ENCODE data around the gene EPB41L2.

The EPB41L2 gene

DNA sequence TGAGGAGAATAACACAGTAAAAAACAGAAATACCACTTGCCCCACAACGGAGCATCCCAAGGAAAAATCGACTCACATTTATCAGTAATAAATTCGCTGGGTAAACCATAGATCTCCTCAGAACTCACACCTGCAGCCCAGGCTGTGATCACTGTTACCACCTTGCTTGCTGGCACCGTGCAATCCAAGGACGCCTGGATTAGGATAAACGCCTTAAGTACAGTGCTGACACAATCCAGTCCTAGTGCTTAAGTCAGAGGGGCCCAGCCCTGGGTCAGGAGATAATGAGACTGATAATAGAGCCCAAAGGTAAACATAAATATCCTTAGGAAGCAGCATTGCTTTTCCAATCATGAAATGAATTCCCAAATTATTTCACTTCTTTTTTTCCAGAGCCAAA, 62.5 kb downstream of the EPB41L2 start:
- no peaks in the 10 kb centered on the region for H3K27me3 ChIP-seq (ENCODE audit: low read depth, low read length)
- H3K79me2 ChIP-seq (ENCODE audit: low read length) = no peaks in the 10 kb centered on the region
- no peak for TF ChIP-seq EZH2phosphoT487 (IDR thresholded peaks at IDR 0.05; ENCODE audit: low read depth)
- TF ChIP-seq, protein P1, sequence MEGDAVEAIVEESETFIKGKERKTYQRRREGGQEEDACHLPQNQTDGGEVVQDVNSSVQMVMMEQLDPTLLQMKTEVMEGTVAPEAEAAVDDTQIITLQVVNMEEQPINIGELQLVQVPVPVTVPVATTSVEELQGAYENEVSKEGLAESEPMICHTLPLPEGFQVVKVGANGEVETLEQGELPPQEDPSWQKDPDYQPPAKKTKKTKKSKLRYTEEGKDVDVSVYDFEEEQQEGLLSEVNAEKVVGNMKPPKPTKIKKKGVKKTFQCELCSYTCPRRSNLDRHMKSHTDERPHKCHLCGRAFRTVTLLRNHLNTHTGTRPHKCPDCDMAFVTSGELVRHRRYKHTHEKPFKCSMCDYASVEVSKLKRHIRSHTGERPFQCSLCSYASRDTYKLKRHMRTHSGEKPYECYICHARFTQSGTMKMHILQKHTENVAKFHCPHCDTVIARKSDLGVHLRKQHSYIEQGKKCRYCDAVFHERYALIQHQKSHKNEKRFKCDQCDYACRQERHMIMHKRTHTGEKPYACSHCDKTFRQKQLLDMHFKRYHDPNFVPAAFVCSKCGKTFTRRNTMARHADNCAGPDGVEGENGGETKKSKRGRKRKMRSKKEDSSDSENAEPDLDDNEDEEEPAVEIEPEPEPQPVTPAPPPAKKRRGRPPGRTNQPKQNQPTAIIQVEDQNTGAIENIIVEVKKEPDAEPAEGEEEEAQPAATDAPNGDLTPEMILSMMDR (IDR thresholded peaks at IDR 0.05; ENCODE audit: low read depth, low read length) = no peak
- H3K4me1 ChIP-seq (ENCODE audit: low read length) = no peaks in the 10 kb centered on the region
- no peaks in the 10 kb centered on the region for H3K36me3 ChIP-seq (replicated peaks; ENCODE audit: low read depth, low read length)
- no peak overlapping the region for H2AFZ ChIP-seq (ENCODE audit: low read depth, low read length)
- H4K20me1 ChIP-seq (ENCODE audit: insufficient read depth, low read length) = no peaks in the 10 kb centered on the region
- no peaks in the 10 kb centered on the region for H3K9me3 ChIP-seq (ENCODE audit: insufficient read depth, low read length)
- no peak overlapping the region for H3K27ac ChIP-seq (ENCODE audit: low read length)
- no peak overlapping the region for H3K9ac ChIP-seq (ENCODE audit: low read length)
- no peak overlapping the region for H3K4me2 ChIP-seq (ENCODE audit: low read length)
- H3K4me3 ChIP-seq (ENCODE audit: low read length) = no peak overlapping the region

DNA sequence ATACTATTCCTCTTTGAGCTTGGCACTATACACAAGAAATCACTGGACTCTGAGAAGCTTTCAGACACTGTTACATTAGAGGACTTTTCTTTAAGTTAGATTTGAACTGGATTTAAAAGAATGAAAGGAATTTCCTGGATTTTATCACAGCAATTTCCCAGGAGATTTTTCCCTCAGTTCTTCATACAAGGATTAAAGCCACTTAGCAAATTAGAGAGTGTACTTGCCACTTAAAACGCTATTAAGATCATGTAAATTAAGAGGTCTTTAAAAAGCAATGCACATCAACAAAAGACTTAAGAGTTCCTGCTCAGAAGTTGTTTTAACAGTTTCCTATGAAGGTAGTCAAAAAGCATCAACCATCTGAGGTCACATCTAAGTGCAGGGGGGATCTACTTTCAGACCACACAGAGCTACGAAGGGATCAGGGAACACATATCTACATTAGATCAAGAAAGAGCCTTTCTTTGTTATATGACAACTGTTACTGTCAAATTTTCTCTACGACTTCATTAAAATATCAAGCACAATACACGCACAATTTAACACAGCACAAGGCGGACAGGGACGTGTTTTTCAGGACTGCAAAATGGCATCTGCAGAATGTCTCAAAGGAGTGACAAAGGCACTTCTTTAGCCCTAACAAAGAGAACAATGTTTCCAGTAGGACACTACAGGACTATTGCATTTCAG, 65.8 kb downstream of the EPB41L2 start:
- Histone ChIP-seq H3K4me1 (ENCODE audit: low read length) (no peaks in the 10 kb centered on the region), H3K4me2 (ENCODE audit: low read length) (no peak overlapping the region), H2AFZ (ENCODE audit: low read depth, low read length) (no peak overlapping the region), H4K20me1 (ENCODE audit: insufficient read depth, low read length) (no peaks in the 10 kb centered on the region), H3K79me2 (ENCODE audit: low read length) (no peaks in the 10 kb centered on the region), H3K36me3 (replicated peaks; ENCODE audit: low read depth, low read length) (no peaks in the 10 kb centered on the region), H3K27me3 (ENCODE audit: low read depth, low read length) (no peaks in the 10 kb centered on the region), H3K9ac (ENCODE audit: low read length) (no peak overlapping the region), H3K9me3 (ENCODE audit: insufficient read depth, low read length) (no peaks in the 10 kb centered on the region), H3K27ac (ENCODE audit: low read length) (no peak overlapping the region), H3K4me3 (ENCODE audit: low read length) (no peak overlapping the region)
- no peak for TF ChIP-seq EZH2phosphoT487 (IDR thresholded peaks at IDR 0.05; ENCODE audit: low read depth)
- TF ChIP-seq, protein P1 (IDR thresholded peaks at IDR 0.05; ENCODE audit: low read depth, low read length) = no peak

DNA sequence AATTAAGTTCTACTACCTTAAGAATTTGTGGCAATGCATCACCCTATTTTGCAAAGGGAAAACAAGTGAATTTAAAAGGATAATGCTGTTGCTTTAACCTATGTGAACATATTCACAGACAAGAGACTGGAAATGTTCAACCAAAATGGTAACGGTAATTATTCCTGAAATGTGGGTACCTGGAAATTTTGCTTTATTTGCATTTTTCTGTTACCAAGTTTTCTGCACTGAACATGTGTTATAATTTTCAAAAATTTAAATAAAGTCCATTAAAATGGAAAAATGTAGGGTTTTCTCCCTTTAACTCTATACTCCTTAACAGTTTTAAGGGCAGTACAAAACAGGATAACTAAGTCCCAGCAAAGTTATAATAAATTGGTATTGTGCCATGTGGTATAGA, 66.4 kb downstream of the EPB41L2 start:
- H4K20me1 ChIP-seq (ENCODE audit: insufficient read depth, low read length) = no peaks in the 10 kb centered on the region
- H3K27me3 ChIP-seq (ENCODE audit: low read depth, low read length) = no peaks in the 10 kb centered on the region
- no peak overlapping the region for H3K27ac ChIP-seq (ENCODE audit: low read length)
- no peak overlapping the region for H3K4me2 ChIP-seq (ENCODE audit: low read length)
- no peak overlapping the region for H2AFZ ChIP-seq (ENCODE audit: low read depth, low read length)
- H3K4me3 ChIP-seq (ENCODE audit: low read length) = no peak overlapping the region
- no peaks in the 10 kb centered on the region for H3K9me3 ChIP-seq (ENCODE audit: insufficient read depth, low read length)
- H3K4me1 ChIP-seq (ENCODE audit: low read length) = no peaks in the 10 kb centered on the region
- no peaks in the 10 kb centered on the region for H3K79me2 ChIP-seq (ENCODE audit: low read length)
- H3K36me3 ChIP-seq (replicated peaks; ENCODE audit: low read depth, low read length) = no peaks in the 10 kb centered on the region
- H3K9ac ChIP-seq (ENCODE audit: low read length) = no peak overlapping the region
- TF ChIP-seq EZH2phosphoT487 (IDR thresholded peaks at IDR 0.05; ENCODE audit: low read depth) = no peak
- TF ChIP-seq, protein P1 (IDR thresholded peaks at IDR 0.05; ENCODE audit: low read depth, low read length) = no peak

GRCh38 chr6:130995783-130996447, 67.1 kb downstream of the EPB41L2 start:
- no peak overlapping the region for H3K9ac ChIP-seq (ENCODE audit: low read length)
- no peak overlapping the region for H3K4me2 ChIP-seq (ENCODE audit: low read length)
- H3K27me3 ChIP-seq (ENCODE audit: low read depth, low read length) = no peaks in the 10 kb centered on the region
- no peak overlapping the region for H3K4me3 ChIP-seq (ENCODE audit: low read length)
- H2AFZ ChIP-seq (ENCODE audit: low read depth, low read length) = no peak overlapping the region
- H3K4me1 ChIP-seq (ENCODE audit: low read length) = no peaks in the 10 kb centered on the region
- H3K36me3 ChIP-seq (replicated peaks; ENCODE audit: low read depth, low read length) = no peaks in the 10 kb centered on the region
- no peaks in the 10 kb centered on the region for H4K20me1 ChIP-seq (ENCODE audit: insufficient read depth, low read length)
- no peak overlapping the region for H3K27ac ChIP-seq (ENCODE audit: low read length)
- H3K79me2 ChIP-seq (ENCODE audit: low read length) = no peaks in the 10 kb centered on the region
- no peaks in the 10 kb centered on the region for H3K9me3 ChIP-seq (ENCODE audit: insufficient read depth, low read length)
- TF ChIP-seq EZH2phosphoT487 (IDR thresholded peaks at IDR 0.05; ENCODE audit: low read depth) = no peak
- TF ChIP-seq, protein P1 (IDR thresholded peaks at IDR 0.05; ENCODE audit: low read depth, low read length) = no peak
